Fibroblast of mammary gland (primary cell): ENCODE data around the gene PPP2R5E.
A peak's percentile ranks its signal among the peaks of the same experiment; 100 is the strongest.

Experiments used
- DNase-seq: peaks from one replicate; pipeline ENCODE4 v3.0.0-alpha.2; 2010; ENCODE audit warnings: low read depth
- H3K4me3 ChIP-seq: 2 replicates; pipeline ENCODE4 v1.5.1; 2011; ENCODE audit warnings: low read depth, mild to moderate bottlenecking, low read length, moderate library complexity; ENCODE audit not compliant: control insufficient read depth
- CTCF ChIP-seq: conservative IDR thresholded peaks from 2 replicates; pipeline ENCODE4 v1.5.1; 2011; ENCODE audit warnings: low read depth, low read length, inconsistent platforms; ENCODE audit not compliant: control insufficient read depth, insufficient read depth

PPP2R5E gene

GRCh38 chr14:63563370-63564026 is 20.3 kb upstream of the PPP2R5E start:
- no peak for TF ChIP-seq CTCF
- no peak overlapping the region for H3K4me3 ChIP-seq
- no peak for DNase-seq

GRCh38 chr14:63562405-63562804 is 19.2 kb upstream of the PPP2R5E start:
- no peak for DNase-seq
- H3K4me3 ChIP-seq: no peak overlapping the region
- TF ChIP-seq CTCF: no peak

GRCh38 chr14:63555572-63555971 is 12.4 kb upstream of the PPP2R5E start:
- DNase-seq: no peak
- H3K4me3 ChIP-seq: no peak overlapping the region
- no peak for TF ChIP-seq CTCF

- no peak for TF ChIP-seq CTCF
- no peak overlapping the region for H3K4me3 ChIP-seq
- peak; percentile 78 for DNase-seq
Observed at GRCh38 chr14:63551332-63551731, 8.2 kb upstream of the PPP2R5E start.

GRCh38 chr14:63547798-63548335 is 4.7 kb upstream of the PPP2R5E start:
- no peak for TF ChIP-seq CTCF
- no peak for DNase-seq
- no peak overlapping the region for H3K4me3 ChIP-seq

GRCh38 chr14:63545431-63545830 is 2.3 kb upstream of the PPP2R5E start:
- DNase-seq: no peak
- H3K4me3 ChIP-seq: no peak overlapping the region
- no peak for TF ChIP-seq CTCF
